ENCODE data around the gene PPP1R10.
A peak's percentile ranks its signal among the peaks of the same experiment; 100 is the strongest.
"Not testable (repeated sequence)": the region's sequence is repeated elsewhere in the genome, so short reads cannot be mapped to it uniquely, and the experiment has no call there.

The PPP1R10 gene

GRCh38 chr6:30598912-30599624 is 18.0 kb downstream of the PPP1R10 start:
- no peak for TF ChIP-seq FOXP2 (optimal IDR thresholded peaks at IDR 0.05; ENCODE audit: control extremely low read depth, extremely low read length, insufficient read depth)
- no peak for TF ChIP-seq EZH2 (IDR thresholded peaks at IDR 0.05)
- 0 out of 2 replicates have a peak, but pooled peaks have one; percentile 5 for TF ChIP-seq POLR2AphosphoS5 (IDR thresholded peaks at IDR 0.05; ENCODE audit: borderline replicate concordance, low read depth, low read length)
- peak overlapping the region; percentile 64; the same call in 1 of the 2 replicates for H3K27ac ChIP-seq
- H3K9ac ChIP-seq (ENCODE audit: insufficient read length): no peak overlapping the region
- no peak overlapping the region for H3K4me3 ChIP-seq
- DNase-seq (ENCODE audit: low read depth, low spot score): no peak
- peaks cover 47% of the 10 kb centered on the region for H3K36me3 ChIP-seq (ENCODE audit: insufficient read depth, low read length)
- no peaks in the 10 kb centered on the region for H3K9me3 ChIP-seq (ENCODE audit: low read depth, low read length)

DNA sequence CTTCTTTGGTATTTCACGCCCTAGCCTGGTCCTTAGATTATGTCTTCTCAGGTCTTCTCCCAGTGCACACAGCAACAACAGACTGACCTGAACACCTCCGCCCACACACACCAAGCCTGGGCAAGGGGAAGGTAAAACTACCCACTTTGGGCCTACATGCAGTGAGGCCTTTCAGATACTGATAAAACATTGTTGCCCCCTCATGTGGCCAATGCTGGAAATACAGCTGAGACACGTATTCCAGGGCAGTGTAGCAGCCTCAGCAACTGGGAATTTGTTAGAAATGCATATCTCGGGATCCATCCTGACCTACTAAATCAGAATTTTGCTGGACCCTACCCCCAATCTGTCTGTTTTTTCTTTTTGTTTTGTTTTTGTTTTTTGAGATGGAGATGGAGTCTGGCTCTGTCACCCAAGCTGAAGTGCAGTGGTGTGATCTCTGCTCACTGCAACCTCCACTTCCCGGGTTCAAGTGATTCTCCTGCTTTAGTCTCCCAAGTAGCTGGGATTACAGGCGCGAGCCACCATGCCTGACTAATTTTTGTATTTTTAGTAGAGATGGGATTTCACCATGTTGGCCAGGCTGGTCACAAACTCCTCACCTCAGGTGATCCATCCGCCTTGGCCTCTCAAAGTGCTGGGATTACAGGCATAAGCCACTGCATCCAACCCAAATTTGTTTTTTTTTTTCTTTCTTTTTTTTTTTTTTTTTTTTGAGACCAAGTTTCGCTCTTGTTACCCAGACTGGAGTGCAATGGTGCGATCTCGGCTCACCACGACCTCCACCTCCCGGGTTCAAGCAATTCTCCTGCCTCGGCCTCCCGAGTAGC is 19.5 kb downstream of the PPP1R10 start:
- H3K27ac ChIP-seq; H3K9me3 ChIP-seq (ENCODE audit: low read depth, low read length); H3K4me3 ChIP-seq; H3K9ac ChIP-seq (ENCODE audit: insufficient read length): not testable (repeated sequence)
- DNase-seq (ENCODE audit: low read depth, low spot score): peak; percentile 62
- peaks cover 41% of the 10 kb centered on the region for H3K36me3 ChIP-seq (ENCODE audit: insufficient read depth, low read length)

DNA sequence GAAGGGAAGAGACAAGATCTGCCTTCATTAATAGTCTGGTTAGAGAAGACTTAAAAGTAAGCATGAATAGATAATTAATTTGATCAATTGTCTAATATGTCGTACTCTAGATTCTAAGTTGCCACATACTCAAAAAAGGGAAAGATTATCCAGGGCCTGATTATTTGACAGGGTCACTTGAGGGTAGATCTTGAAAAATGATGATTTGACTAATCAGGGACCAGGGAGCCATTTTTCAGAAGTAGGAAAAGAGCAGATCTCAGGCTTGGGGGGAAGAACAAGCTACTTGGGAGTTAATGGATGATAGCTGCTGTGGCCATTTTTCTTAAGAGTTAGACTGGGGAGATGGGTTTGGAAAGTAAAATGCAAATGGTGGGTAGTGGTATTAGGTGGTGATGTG is 24.8 kb downstream of the PPP1R10 start:
- no peak overlapping the region for H3K27ac ChIP-seq
- no peaks in the 10 kb centered on the region for H3K9me3 ChIP-seq (ENCODE audit: low read depth, low read length)
- H3K36me3 ChIP-seq (ENCODE audit: insufficient read depth, low read length): peaks cover 66% of the 10 kb centered on the region
- TF ChIP-seq EZH2 (IDR thresholded peaks at IDR 0.05) (no peak), POLR2AphosphoS5 (IDR thresholded peaks at IDR 0.05; ENCODE audit: borderline replicate concordance, low read depth, low read length) (no peak), FOXP2 (optimal IDR thresholded peaks at IDR 0.05; ENCODE audit: control extremely low read depth, extremely low read length, insufficient read depth) (no peak)
- no peak for DNase-seq (ENCODE audit: low read depth, low spot score)
- H3K9ac ChIP-seq (ENCODE audit: insufficient read length): no peak overlapping the region
- H3K4me3 ChIP-seq: no peak overlapping the region

GRCh38 chr6:30591008-30591407 is 26.0 kb downstream of the PPP1R10 start:
- no peak for TF ChIP-seq FOXP2 (optimal IDR thresholded peaks at IDR 0.05; ENCODE audit: control extremely low read depth, extremely low read length, insufficient read depth)
- no peak for TF ChIP-seq POLR2AphosphoS5 (IDR thresholded peaks at IDR 0.05; ENCODE audit: borderline replicate concordance, low read depth, low read length)
- no peak for TF ChIP-seq EZH2 (IDR thresholded peaks at IDR 0.05)
- Histone ChIP-seq H3K36me3 (ENCODE audit: insufficient read depth, low read length) (peaks cover 78% of the 10 kb centered on the region), H3K27ac (no peak overlapping the region), H3K9ac (ENCODE audit: insufficient read length) (no peak overlapping the region), H3K4me3 (no peak overlapping the region), H3K9me3 (ENCODE audit: low read depth, low read length) (no peaks in the 10 kb centered on the region)
- no peak for DNase-seq (ENCODE audit: low read depth, low spot score)

- Histone ChIP-seq H3K4me3 (no peak overlapping the region), H3K27ac (0 out of 2 replicates have a peak overlapping the region, but pooled peaks have one; percentile 13), H3K9ac (ENCODE audit: insufficient read length) (no peak overlapping the region), H3K9me3 (ENCODE audit: low read depth, low read length) (no peaks in the 10 kb centered on the region), H3K36me3 (ENCODE audit: insufficient read depth, low read length) (peaks cover 83% of the 10 kb centered on the region)
- TF ChIP-seq EZH2 (IDR thresholded peaks at IDR 0.05) (no peak), POLR2AphosphoS5 (IDR thresholded peaks at IDR 0.05; ENCODE audit: borderline replicate concordance, low read depth, low read length) (no peak), FOXP2 (optimal IDR thresholded peaks at IDR 0.05; ENCODE audit: control extremely low read depth, extremely low read length, insufficient read depth) (no peak)
- no peak for DNase-seq (ENCODE audit: low read depth, low spot score)
Observed at GRCh38 chr6:30590509-30590908, 26.5 kb downstream of the PPP1R10 start.

- Histone ChIP-seq H3K4me3 (no peak overlapping the region), H3K36me3 (ENCODE audit: insufficient read depth, low read length) (peaks cover 88% of the 10 kb centered on the region), H3K27ac (no peak overlapping the region), H3K9ac (ENCODE audit: insufficient read length) (no peak overlapping the region), H3K9me3 (ENCODE audit: low read depth, low read length) (no peaks in the 10 kb centered on the region)
- no peak for TF ChIP-seq EZH2 (IDR thresholded peaks at IDR 0.05)
- TF ChIP-seq FOXP2 (optimal IDR thresholded peaks at IDR 0.05; ENCODE audit: control extremely low read depth, extremely low read length, insufficient read depth): no peak
- no peak for TF ChIP-seq POLR2AphosphoS5 (IDR thresholded peaks at IDR 0.05; ENCODE audit: borderline replicate concordance, low read depth, low read length)
- DNase-seq (ENCODE audit: low read depth, low spot score): no peak
Observed at GRCh38 chr6:30589754-30590358, 27.2 kb downstream of the PPP1R10 start.

DNA sequence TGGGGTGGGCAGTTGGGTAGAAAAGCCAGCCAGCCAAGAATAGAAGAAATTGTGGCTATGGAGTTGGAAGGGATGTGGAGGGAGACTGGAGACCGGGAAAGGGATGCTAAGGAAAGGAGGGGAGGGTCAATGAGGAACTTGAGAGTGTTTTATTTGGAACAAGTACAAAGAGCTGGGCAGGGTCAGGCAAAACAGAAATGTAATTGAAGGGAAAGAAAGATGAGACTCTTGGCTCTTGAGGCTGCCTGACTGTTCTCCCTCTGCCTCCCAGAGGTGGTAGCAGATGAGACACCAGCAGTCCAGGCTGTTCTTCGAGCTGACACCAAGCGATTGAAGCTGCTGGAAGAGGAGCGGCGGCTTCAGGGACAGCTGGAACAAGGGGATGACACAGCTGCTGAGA is 33.1 kb downstream of the PPP1R10 start:
- no peak for TF ChIP-seq POLR2AphosphoS5 (IDR thresholded peaks at IDR 0.05; ENCODE audit: borderline replicate concordance, low read depth, low read length)
- no peak for TF ChIP-seq FOXP2 (optimal IDR thresholded peaks at IDR 0.05; ENCODE audit: control extremely low read depth, extremely low read length, insufficient read depth)
- no peak for TF ChIP-seq EZH2 (IDR thresholded peaks at IDR 0.05)
- H3K9me3 ChIP-seq (ENCODE audit: low read depth, low read length): no peaks in the 10 kb centered on the region
- H3K4me3 ChIP-seq: no peak overlapping the region
- H3K36me3 ChIP-seq (ENCODE audit: insufficient read depth, low read length): peaks cover 95% of the 10 kb centered on the region
- no peak overlapping the region for H3K27ac ChIP-seq
- no peak for DNase-seq (ENCODE audit: low read depth, low spot score)
- H3K9ac ChIP-seq (ENCODE audit: insufficient read length): no peak overlapping the region

DNA sequence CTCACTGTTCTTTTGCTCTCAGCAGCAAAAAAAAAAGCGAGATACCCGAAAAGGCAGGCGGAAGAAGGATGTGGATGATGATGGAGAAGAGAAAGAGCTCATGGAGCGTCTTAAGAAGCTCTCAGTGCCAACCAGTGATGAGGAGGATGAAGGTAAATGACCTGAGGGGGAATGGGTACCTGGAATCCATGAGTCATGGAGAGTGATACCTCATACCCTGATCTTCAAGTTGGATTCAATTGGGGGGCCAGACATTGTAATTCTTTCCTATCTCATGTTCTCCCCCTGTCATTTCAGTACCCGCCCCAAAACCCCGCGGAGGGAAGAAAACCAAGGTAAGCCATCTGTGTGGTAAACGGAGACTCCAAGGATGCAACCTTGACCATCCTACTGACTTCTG is 39.0 kb downstream of the PPP1R10 start:
- Histone ChIP-seq H3K27ac (no peak overlapping the region), H3K4me3 (no peak overlapping the region), H3K36me3 (ENCODE audit: insufficient read depth, low read length) (peaks cover 78% of the 10 kb centered on the region), H3K9me3 (ENCODE audit: low read depth, low read length) (no peaks in the 10 kb centered on the region), H3K9ac (ENCODE audit: insufficient read length) (no peak overlapping the region)
- TF ChIP-seq EZH2 (IDR thresholded peaks at IDR 0.05): no peak
- TF ChIP-seq FOXP2 (optimal IDR thresholded peaks at IDR 0.05; ENCODE audit: control extremely low read depth, extremely low read length, insufficient read depth): no peak
- no peak for TF ChIP-seq POLR2AphosphoS5 (IDR thresholded peaks at IDR 0.05; ENCODE audit: borderline replicate concordance, low read depth, low read length)
- no peak for DNase-seq (ENCODE audit: low read depth, low spot score)
